Mesenchymal stem cell (in vitro differentiated cells and primary cell): ENCODE data around the gene RTP5.

Source experiments
- DNase-seq: peaks from one replicate; pipeline ENCODE4 v3.0.0-alpha.2; 2013
- H2AFZ ChIP-seq: one replicate; pipeline ENCODE4 v1.6.1; 2013; ENCODE audit warnings: low read depth, mild to moderate bottlenecking, control low read depth, inconsistent platforms, low read length, moderate library complexity
- H2AK5ac ChIP-seq: 2 replicates; pipeline ENCODE4 v1.6.1; 2013; ENCODE audit warnings: low read length, moderate library complexity, mild to moderate bottlenecking, inconsistent platforms; ENCODE audit not compliant: severe bottlenecking
- H2BK120ac ChIP-seq: one replicate; pipeline ENCODE4 v1.6.1; 2013; ENCODE audit warnings: low read depth, mild to moderate bottlenecking, inconsistent platforms, low read length, moderate library complexity
- H2BK12ac ChIP-seq, 2 experiments: one replicate each; pipeline ENCODE4 v1.6.1; 2013; ENCODE audit warnings: inconsistent platforms in 2 of 2, low read length in 2 of 2, mild to moderate bottlenecking in 2 of 2, moderate library complexity in 2 of 2, control low read depth in 1 of 2
- H2BK15ac ChIP-seq: one replicate; pipeline ENCODE4 v1.6.1; 2013; ENCODE audit warnings: mild to moderate bottlenecking, low read depth, inconsistent platforms; ENCODE audit not compliant: poor library complexity, severe bottlenecking
- H2BK5ac ChIP-seq: 2 replicates; pipeline ENCODE4 v1.6.1; 2013; ENCODE audit warnings: low read depth, mild to moderate bottlenecking, low read length, control low read depth, inconsistent platforms; ENCODE audit not compliant: poor library complexity, severe bottlenecking
- H3K14ac ChIP-seq, 2 experiments: one replicate each; pipeline ENCODE4 v1.6.1; 2013; ENCODE audit warnings: inconsistent platforms in 2 of 2, low read length in 2 of 2, control low read depth in 1 of 2, mild to moderate bottlenecking in 1 of 2, moderate library complexity in 1 of 2
- H3K18ac ChIP-seq, 2 experiments: one replicate each; pipeline ENCODE4 v1.6.1; 2013; ENCODE audit warnings: inconsistent platforms in 2 of 2, low read length in 2 of 2, control low read depth in 1 of 2, low read depth in 1 of 2, mild to moderate bottlenecking in 1 of 2
- H3K23ac ChIP-seq, 2 experiments: one replicate each; pipeline ENCODE4 v1.6.1; 2013; ENCODE audit warnings: inconsistent platforms in 2 of 2, low read length in 2 of 2, mild to moderate bottlenecking in 2 of 2, moderate library complexity in 2 of 2, control low read depth in 1 of 2
- H3K27ac ChIP-seq: 2 replicates; pipeline ENCODE4 v1.5.1; 2013; ENCODE audit warnings: mild to moderate bottlenecking, moderate library complexity, low read length, control low read depth, inconsistent platforms; ENCODE audit not compliant: poor library complexity, severe bottlenecking
- H3K27me3 ChIP-seq, 2 experiments: 2 replicates each; pipeline versions ENCODE4 v1.6.1 to v1.7.0; 2013; ENCODE audit warnings: low read length in 2 of 2, mild to moderate bottlenecking in 2 of 2, moderate library complexity in 2 of 2, control low read depth in 1 of 2, inconsistent platforms in 1 of 2; ENCODE audit not compliant: control insufficient read depth in 1 of 2, insufficient read depth in 1 of 2
- H3K36me3 ChIP-seq, 2 experiments: 2 replicates each; pipeline versions ENCODE4 v1.6.1 to v1.7.0; 2013; ENCODE audit warnings: low read length in 2 of 2, control low read depth in 1 of 2, inconsistent platforms in 1 of 2, low read depth in 1 of 2, mild to moderate bottlenecking in 1 of 2; ENCODE audit not compliant: insufficient read depth in 2 of 2, control insufficient read depth in 1 of 2
- H3K4ac ChIP-seq, 2 experiments: one replicate each; pipeline ENCODE4 v1.6.1; 2013; ENCODE audit warnings: inconsistent platforms in 2 of 2, low read length in 2 of 2, mild to moderate bottlenecking in 2 of 2, moderate library complexity in 2 of 2, control low read depth in 1 of 2, low read depth in 1 of 2
- H3K4me1 ChIP-seq: 2 replicates; pipeline ENCODE4 v1.6.1; 2013; ENCODE audit warnings: low read depth, low read length, control low read depth; ENCODE audit not compliant: control insufficient read depth, insufficient read depth
- H3K4me2 ChIP-seq: 2 replicates; pipeline ENCODE4 v1.6.1; 2013; ENCODE audit warnings: low read length, mild to moderate bottlenecking, inconsistent platforms; ENCODE audit not compliant: poor library complexity, severe bottlenecking
- H3K4me3 ChIP-seq, 2 experiments: 2 replicates each; pipeline versions ENCODE4 v1.5.1 to v1.7.0; 2013; ENCODE audit warnings: low read length in 2 of 2, mild to moderate bottlenecking in 2 of 2, control low read depth in 1 of 2, low read depth in 1 of 2; ENCODE audit not compliant: insufficient read depth in 1 of 2
- H3K79me1 ChIP-seq: replicated peaks from 2 replicates; pipeline ENCODE4 v1.6.1; 2013; ENCODE audit warnings: mild to moderate bottlenecking, control low read depth, low read length, inconsistent platforms; ENCODE audit not compliant: poor library complexity, severe bottlenecking
- H3K9ac ChIP-seq: 2 replicates; pipeline ENCODE4 v1.7.0; 2013; ENCODE audit warnings: mild to moderate bottlenecking, low read length, moderate library complexity
- H3K9me3 ChIP-seq: 2 replicates; pipeline ENCODE4 v1.7.0; 2013; ENCODE audit warnings: mild to moderate bottlenecking, low read length; ENCODE audit not compliant: control insufficient read depth
- H4K8ac ChIP-seq: one replicate; pipeline ENCODE4 v1.6.1; 2013; ENCODE audit warnings: inconsistent platforms, mild to moderate bottlenecking, low read length, moderate library complexity
- H4K91ac ChIP-seq: one replicate; pipeline ENCODE4 v1.6.1; 2013; ENCODE audit warnings: mild to moderate bottlenecking, low read length, inconsistent platforms
- WGBS: methylation state at CpG from one replicate; pipeline ENCODE4 v1.1.7; 2013; ENCODE audit warnings: mixed read lengths; 5-methylcytosine and 5-hydroxymethylcytosine counted together

The RTP5 gene

DNA sequence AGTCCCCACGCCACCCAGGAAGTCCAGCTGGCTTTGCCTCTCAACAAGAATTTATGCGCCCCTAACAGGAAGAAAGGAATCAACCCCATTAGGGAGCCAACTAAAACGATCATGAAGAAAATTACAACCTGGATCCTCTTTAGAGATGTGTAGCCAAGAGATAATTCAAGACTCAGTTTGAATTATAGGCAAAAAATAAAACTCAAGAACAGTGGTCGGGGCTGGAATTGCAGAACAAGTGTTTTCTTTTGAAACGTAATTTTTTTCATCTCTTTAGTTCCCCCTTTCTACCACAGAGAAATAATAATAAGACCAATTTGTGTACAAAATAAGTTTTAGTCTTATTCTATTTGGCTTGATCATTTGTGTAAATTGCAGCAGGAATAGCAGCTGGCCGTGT, 33.2 kb upstream of the RTP5 start:
- Histone ChIP-seq H3K4ac (no peak overlapping the region), H2BK12ac (no peak overlapping the region), H2AFZ (no peak overlapping the region), H3K23ac (no peak overlapping the region), H3K4me3 (no peak overlapping the region), H2BK15ac (no peak overlapping the region), H3K27ac (no peak overlapping the region), H3K14ac (no peak overlapping the region), H2BK5ac (no peak overlapping the region), H3K36me3 (no peaks in the 10 kb centered on the region), H3K27me3 (peaks cover 11 to 55% of the 10 kb centered on the region in 2 experiments), H3K9ac (no peak overlapping the region), H3K18ac (no peak overlapping the region), H3K79me1 (no peaks in the 10 kb centered on the region), H3K4me1 (no peaks in the 10 kb centered on the region), H4K8ac (no peak overlapping the region), H3K4me2 (no peak overlapping the region), H2BK120ac (no peak overlapping the region), H4K91ac (no peak overlapping the region), H2AK5ac (no peak overlapping the region), H3K9me3 (peaks cover 4% of the 10 kb centered on the region)
- no peak for DNase-seq
- WGBS = 78% methylated on average over 4 of the region's 6 CpGs

DNA sequence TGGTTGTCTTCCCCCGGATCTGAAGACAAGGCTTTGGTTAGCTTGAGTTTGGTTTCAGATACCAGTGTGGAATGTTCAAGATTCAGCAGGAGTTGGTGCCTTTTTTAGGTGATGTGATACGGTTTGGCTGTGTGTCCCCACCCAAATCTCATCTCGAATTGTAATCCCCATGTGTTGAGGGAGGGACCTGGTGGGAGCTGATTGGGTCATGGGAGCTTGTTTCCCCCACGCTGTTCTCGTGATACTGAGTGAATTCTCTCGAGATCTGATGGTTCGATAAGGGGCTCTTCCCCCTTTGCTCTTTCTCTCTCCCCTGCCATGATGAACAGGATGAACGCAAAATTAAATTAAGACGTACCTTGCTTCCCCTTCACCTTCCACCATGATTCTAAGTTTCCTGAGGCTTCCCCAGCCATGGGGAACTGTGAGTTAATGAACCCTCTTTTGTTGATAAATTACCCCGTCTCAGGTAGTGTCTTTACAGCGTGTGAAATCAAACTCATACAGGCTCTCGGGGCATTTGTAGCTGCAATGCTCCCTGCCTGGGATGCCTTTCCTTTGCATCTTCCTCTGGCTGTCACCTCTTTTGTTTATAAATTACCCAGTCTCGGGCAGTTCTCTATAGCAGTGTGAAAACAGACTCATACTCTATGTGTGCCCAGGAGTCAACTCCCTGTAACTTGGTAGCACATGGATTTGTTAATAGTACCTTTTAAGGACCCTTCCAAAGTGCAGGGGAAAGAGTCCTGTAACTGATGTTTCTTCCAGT, 32.1 kb upstream of the RTP5 start:
- no peak overlapping the region for H3K18ac ChIP-seq
- WGBS = 63% methylated on average over 13 of the region's 13 CpGs
- no peak overlapping the region for H3K27ac ChIP-seq
- H3K9ac ChIP-seq = no peak overlapping the region
- no peak overlapping the region for H3K23ac ChIP-seq
- no peak overlapping the region for H3K4me3 ChIP-seq
- no peaks in the 10 kb centered on the region for H3K9me3 ChIP-seq
- no peak overlapping the region for H4K8ac ChIP-seq
- H3K14ac ChIP-seq = no peak overlapping the region
- no peak overlapping the region for H2AK5ac ChIP-seq
- no peaks in the 10 kb centered on the region for H3K79me1 ChIP-seq
- H2BK15ac ChIP-seq = no peak overlapping the region
- H2BK5ac ChIP-seq = no peak overlapping the region
- DNase-seq = no peak
- no peaks in the 10 kb centered on the region for H3K4me1 ChIP-seq
- H4K91ac ChIP-seq = no peak overlapping the region
- peaks cover 11 to 51% of the 10 kb centered on the region in 2 experiments for H3K27me3 ChIP-seq
- H2BK120ac ChIP-seq = no peak overlapping the region
- H2BK12ac ChIP-seq = no peak overlapping the region
- no peak overlapping the region for H3K4ac ChIP-seq
- H3K36me3 ChIP-seq = no peaks in the 10 kb centered on the region
- no peak overlapping the region for H3K4me2 ChIP-seq
- H2AFZ ChIP-seq = no peak overlapping the region

GRCh38 chr2:241841181-241842066, 28.1 kb upstream of the RTP5 start:
- 82% methylated on average over 24 of the region's 28 CpGs for WGBS
- no peak for DNase-seq
- Histone ChIP-seq H3K14ac (no peak overlapping the region), H2AK5ac (no peak overlapping the region), H3K27ac (no peak overlapping the region), H3K4ac (no peak overlapping the region), H2AFZ (no peak overlapping the region), H3K4me3 (no peak overlapping the region), H3K4me2 (no peak overlapping the region), H3K27me3 (peaks cover 25 to 52% of the 10 kb centered on the region in 2 experiments), H3K23ac (no peak overlapping the region), H3K36me3 (no peaks in the 10 kb centered on the region), H3K18ac (no peak overlapping the region), H3K79me1 (no peaks in the 10 kb centered on the region), H2BK12ac (no peak overlapping the region), H2BK120ac (no peak overlapping the region), H2BK15ac (no peak overlapping the region), H2BK5ac (no peak overlapping the region), H4K8ac (no peak overlapping the region), H3K9me3 (no peaks in the 10 kb centered on the region), H3K9ac (no peak overlapping the region), H3K4me1 (peaks cover 12% of the 10 kb centered on the region), H4K91ac (no peak overlapping the region)

GRCh38 chr2:241842067-241842415, 27.5 kb upstream of the RTP5 start:
- no peak overlapping the region for H3K27ac ChIP-seq
- no peak overlapping the region for H3K18ac ChIP-seq
- no peak overlapping the region for H3K4me3 ChIP-seq
- H3K23ac ChIP-seq = no peak overlapping the region
- no peak overlapping the region for H2AK5ac ChIP-seq
- no peaks in the 10 kb centered on the region for H3K36me3 ChIP-seq
- H3K4ac ChIP-seq = no peak overlapping the region
- H3K4me1 ChIP-seq = peaks cover 12% of the 10 kb centered on the region
- no peak overlapping the region for H2BK12ac ChIP-seq
- no peaks in the 10 kb centered on the region for H3K9me3 ChIP-seq
- no peak for DNase-seq
- no peak overlapping the region for H4K91ac ChIP-seq
- peaks cover 26 to 48% of the 10 kb centered on the region in 2 experiments for H3K27me3 ChIP-seq
- H2AFZ ChIP-seq = no peak overlapping the region
- no peak overlapping the region for H3K4me2 ChIP-seq
- no peak overlapping the region for H3K14ac ChIP-seq
- no peaks in the 10 kb centered on the region for H3K79me1 ChIP-seq
- no peak overlapping the region for H2BK5ac ChIP-seq
- no peak overlapping the region for H4K8ac ChIP-seq
- no peak overlapping the region for H2BK120ac ChIP-seq
- no peak overlapping the region for H3K9ac ChIP-seq
- no peak overlapping the region for H2BK15ac ChIP-seq
- WGBS = 87% methylated on average over 7 of the region's 11 CpGs
